Peyer's patch (tissue), 4 donors: Measurements from ENCODE around the gene HOTAIR. TPM values are rescaled to one million over a fixed set of nuclear protein-coding genes. Genes with fewer than 3 reads are reported as not detected.

Source experiments
- DNase-seq, 3 donors: peaks; one replicate each; pipeline ENCODE4 v3.0.0-alpha.2; 2017 to 2019
- H3K27ac ChIP-seq, 4 donors: fragments of 200-600 bp; sonication (generic); one replicate each; pipeline ENCODE4 v1.5.1; 2016 to 2019
- H3K27me3 ChIP-seq, 2 donors: fragments of 200-600 bp; sonication (generic); one replicate each; pipeline ENCODE4 v1.5.1; 2019
- H3K36me3 ChIP-seq, 3 donors: fragments of 200-600 bp; sonication (generic); one replicate each; pipeline ENCODE4 v1.5.1; 2016 to 2019
- H3K4me1 ChIP-seq, 4 donors: fragments of 200-600 bp; sonication (generic); one replicate each; pipeline ENCODE4 v1.5.1; 2016 to 2019
- H3K4me3 ChIP-seq, 4 donors: fragments of 200-600 bp; sonication (generic); 1 replicate in 3 of 4; 2 replicates in 1 of 4; pipeline ENCODE4 v1.5.1; 2016 to 2019; ENCODE audit warnings: mild to moderate bottlenecking in 1 of 4
- H3K9me3 ChIP-seq, 4 donors: fragments of 200-600 bp; sonication (generic); one replicate each; pipeline ENCODE4 v1.5.1; 2016 to 2019; ENCODE audit warnings: mild to moderate bottlenecking in 1 of 4
- POLR2A ChIP-seq, 2 donors: fragments of 450-650 bp; IDR thresholded peaks; one replicate each; pipeline ENCODE4 v1.5.1; 2017; ENCODE audit warnings: antibody characterized with exemption in 2 of 2, mild to moderate bottlenecking in 2 of 2, moderate library complexity in 2 of 2
- total RNA-seq, 4 donors: library from RNA; depleted of rRNA; stranded (reverse); fragments of >200 nt; gene quantifications; one replicate each; pipeline ENCODE4 v1.1.0, GENCODE V29; 2016
- TF ChIP-seq, protein P1 (sequence below), 6 experiments: fragments of 450-650 bp in 4 of 6; fragments of 200-600 bp in 2 of 6; sonication (generic) in 1 of 6; IDR thresholded peaks; one replicate each; pipeline ENCODE4 v1.5.1; 2017 to 2019; ENCODE audit warnings: antibody characterized with exemption in 6 of 6, mild to moderate bottlenecking in 3 of 6, moderate library complexity in 1 of 6

Gene HOTAIR
- total RNA-seq, 4 donors from 2014 or later = 1.4 TPM; not detected in 3

DNA sequence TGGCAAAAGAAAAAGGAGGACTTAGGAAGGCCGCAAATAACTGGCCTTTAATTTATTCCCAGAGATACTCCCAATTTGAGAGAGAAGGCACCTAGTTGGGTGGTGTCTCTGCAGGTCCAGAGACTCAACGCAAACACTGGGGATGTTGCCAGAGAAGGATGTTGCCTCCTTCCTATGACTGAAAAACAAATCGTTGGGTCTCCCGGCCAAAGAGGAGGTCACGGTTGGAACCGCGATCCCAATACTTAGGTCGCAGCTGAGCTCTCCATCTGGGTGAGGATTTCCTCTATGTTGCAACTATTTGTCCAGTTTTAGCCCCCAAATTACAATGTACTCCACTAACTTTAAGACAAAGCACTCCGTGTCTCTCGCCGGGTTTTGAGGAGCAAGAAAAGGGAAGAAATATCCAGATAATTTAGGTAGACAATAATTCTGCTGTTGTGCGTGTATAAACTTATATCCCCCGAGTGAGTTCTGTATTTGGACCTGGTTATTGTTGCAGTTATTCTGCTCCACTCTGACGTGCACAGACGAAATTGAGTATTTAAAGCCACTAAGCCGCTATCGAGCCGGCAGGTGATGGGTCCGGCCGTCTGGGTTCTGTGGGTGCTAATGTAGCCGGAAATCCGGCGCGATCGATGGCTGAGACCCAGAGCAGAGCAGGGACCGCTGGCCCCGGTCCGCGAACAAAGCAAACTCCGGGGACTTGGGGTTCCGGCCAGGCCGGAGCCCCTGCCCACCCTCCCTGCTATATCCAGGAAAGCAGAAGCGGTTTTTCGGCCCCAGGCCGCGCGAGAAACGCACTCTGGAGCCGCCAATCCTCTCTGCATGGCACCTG lies 14.3 kb downstream of the HOTAIR start:
- H3K4me3 ChIP-seq = no peak overlapping the region
- H3K27me3 ChIP-seq = peaks cover 0 to 93% of the 10 kb centered on the region in 2 donors
- no peaks in the 10 kb centered on the region for H3K36me3 ChIP-seq
- TF ChIP-seq, protein P1, sequence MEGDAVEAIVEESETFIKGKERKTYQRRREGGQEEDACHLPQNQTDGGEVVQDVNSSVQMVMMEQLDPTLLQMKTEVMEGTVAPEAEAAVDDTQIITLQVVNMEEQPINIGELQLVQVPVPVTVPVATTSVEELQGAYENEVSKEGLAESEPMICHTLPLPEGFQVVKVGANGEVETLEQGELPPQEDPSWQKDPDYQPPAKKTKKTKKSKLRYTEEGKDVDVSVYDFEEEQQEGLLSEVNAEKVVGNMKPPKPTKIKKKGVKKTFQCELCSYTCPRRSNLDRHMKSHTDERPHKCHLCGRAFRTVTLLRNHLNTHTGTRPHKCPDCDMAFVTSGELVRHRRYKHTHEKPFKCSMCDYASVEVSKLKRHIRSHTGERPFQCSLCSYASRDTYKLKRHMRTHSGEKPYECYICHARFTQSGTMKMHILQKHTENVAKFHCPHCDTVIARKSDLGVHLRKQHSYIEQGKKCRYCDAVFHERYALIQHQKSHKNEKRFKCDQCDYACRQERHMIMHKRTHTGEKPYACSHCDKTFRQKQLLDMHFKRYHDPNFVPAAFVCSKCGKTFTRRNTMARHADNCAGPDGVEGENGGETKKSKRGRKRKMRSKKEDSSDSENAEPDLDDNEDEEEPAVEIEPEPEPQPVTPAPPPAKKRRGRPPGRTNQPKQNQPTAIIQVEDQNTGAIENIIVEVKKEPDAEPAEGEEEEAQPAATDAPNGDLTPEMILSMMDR (IDR thresholded peaks at IDR 0.05) = no peak
- no peak for TF ChIP-seq POLR2A (IDR thresholded peaks at IDR 0.05)
- H3K27ac ChIP-seq = no peak overlapping the region
- peaks cover 0 to 13% (median 4%) of the 10 kb centered on the region in 4 donors for H3K4me1 ChIP-seq
- DNase-seq = no peak
- peaks cover 0 to 4% (median 0%) of the 10 kb centered on the region in 4 donors for H3K9me3 ChIP-seq

DNA sequence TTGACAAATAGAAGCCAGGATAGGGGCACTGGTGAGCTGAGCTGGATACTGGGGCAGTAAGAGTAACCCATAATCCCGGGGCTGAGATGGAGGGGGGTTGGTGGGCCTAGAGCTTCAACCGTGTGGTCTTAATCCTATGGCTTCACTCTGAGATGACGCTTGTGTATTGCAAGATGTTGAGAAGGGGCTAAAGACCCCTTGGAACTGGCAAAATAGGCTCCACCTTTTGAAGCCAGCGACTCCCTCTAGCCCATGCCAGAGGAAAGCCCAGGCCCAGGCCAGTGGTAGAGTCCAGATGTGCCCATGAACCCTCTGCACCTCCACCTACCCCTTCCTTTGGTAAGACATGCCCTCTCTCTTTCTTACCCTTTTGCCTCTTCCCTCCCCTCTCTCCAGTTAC lies 15.4 kb downstream of the HOTAIR start:
- Histone ChIP-seq H3K4me3 (no peak overlapping the region), H3K27me3 (peaks cover 0 to 93% of the 10 kb centered on the region in 2 donors), H3K36me3 (no peaks in the 10 kb centered on the region), H3K4me1 (peaks cover 0 to 21% (median 4%) of the 10 kb centered on the region in 4 donors), H3K27ac (no peak overlapping the region), H3K9me3 (peaks cover 0 to 4% (median 0%) of the 10 kb centered on the region in 4 donors)
- DNase-seq = no peak
- TF ChIP-seq POLR2A (IDR thresholded peaks at IDR 0.05) = no peak
- TF ChIP-seq, protein P1 (IDR thresholded peaks at IDR 0.05) = no peak

DNA sequence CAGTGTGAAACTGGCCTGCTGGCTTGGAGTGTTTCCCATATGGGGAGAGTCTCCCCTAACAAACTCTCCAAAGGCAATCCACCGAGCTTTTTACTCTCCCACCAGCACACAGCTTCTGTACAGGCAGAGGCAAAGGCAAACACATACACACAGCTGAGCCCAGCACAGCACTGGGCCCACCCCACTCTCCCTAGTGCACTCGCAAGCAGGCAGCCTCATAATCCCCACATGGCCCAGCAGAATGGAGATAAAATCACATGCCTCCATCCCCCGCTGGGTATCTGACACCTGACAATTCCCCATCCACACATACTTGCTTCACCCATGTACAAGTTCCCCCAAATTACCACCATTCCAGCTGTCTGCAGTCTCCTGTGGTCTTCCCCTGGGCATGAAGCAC lies 16.6 kb downstream of the HOTAIR start:
- H3K4me1 ChIP-seq = peaks cover 0 to 21% (median 2%) of the 10 kb centered on the region in 4 donors
- H3K27me3 ChIP-seq = peaks cover 0 to 92% of the 10 kb centered on the region in 2 donors
- TF ChIP-seq, protein P1 (IDR thresholded peaks at IDR 0.05) = no peak
- TF ChIP-seq POLR2A (IDR thresholded peaks at IDR 0.05) = no peak

DNA sequence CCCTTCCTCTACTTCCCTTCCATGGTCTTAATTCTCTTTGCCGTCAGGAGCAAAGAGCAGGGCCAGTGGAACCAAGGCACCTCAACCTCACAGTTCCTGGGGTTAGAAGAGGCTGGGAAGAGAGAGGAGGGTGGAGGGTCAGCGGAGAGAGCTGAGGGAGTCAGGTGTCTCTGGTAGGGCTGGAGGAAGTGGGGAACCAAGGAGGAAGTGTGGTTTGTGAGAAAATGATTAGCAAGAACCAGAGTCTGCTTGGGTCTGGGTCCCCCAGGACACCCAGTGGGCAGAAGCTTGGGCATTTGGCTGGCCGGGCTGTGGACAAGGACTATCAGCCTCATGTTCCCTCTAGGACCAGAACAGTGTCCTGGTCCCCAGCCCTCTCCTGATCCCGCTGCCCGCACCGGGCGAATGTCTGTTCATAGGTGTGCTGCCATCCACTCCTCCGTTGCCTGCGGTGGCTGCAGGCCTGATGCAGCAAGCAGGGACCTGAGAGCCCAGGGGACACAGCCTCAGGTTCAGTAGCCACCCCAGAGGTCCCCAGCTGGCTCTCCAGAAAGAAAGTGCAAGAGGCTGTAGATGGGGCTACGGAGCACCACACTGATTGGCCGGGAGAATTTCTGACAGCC lies 17.7 kb downstream of the HOTAIR start:
- no peak for DNase-seq
- TF ChIP-seq, protein P1 (IDR thresholded peaks at IDR 0.05) = no peak
- no peak for TF ChIP-seq POLR2A (IDR thresholded peaks at IDR 0.05)
- Histone ChIP-seq H3K27ac (no peak overlapping the region), H3K9me3 (peaks cover 0 to 13% (median 0%) of the 10 kb centered on the region in 4 donors), H3K36me3 (no peaks in the 10 kb centered on the region), H3K27me3 (peaks cover 0 to 94% of the 10 kb centered on the region in 2 donors), H3K4me1 (peaks cover 0 to 21% (median 2%) of the 10 kb centered on the region in 4 donors), H3K4me3 (no peak overlapping the region)

More for the DNA sequence above, 16.6 kb downstream of the HOTAIR start:
- Histone ChIP-seq H3K27ac (no peak overlapping the region), H3K36me3 (no peaks in the 10 kb centered on the region), H3K9me3 (peaks cover 0 to 6% (median 0%) of the 10 kb centered on the region in 4 donors), H3K4me3 (no peak overlapping the region)
- DNase-seq = no peak

DNA sequence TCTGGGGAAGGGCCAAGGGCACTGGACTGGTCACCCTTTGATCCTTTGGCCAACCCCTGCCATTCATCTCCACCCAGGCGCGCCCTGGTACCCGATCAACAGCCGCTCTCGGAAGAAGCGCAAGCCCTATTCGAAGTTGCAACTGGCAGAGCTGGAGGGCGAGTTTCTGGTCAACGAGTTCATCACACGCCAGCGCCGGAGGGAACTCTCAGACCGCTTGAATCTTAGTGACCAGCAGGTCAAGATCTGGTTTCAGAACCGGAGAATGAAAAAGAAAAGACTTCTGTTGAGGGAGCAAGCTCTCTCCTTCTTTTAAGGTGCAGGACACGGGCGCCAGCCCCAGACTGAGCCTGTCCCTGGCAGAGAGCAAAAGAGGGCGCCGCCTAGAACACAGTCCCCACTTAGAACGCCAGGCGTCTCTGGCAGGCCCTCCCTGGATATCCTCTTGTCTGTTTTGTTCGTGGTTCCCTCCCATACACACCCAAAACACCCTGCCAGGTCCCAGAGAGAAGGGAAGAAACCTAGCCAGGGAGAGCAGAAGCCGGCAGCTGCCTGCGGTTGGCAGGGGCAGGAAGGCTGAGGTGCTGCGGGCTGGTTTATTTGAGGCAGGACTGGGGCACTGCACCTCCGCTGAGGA lies 18.4 kb downstream of the HOTAIR start:
- peaks cover 0 to 17% (median 2%) of the 10 kb centered on the region in 4 donors for H3K4me1 ChIP-seq
- no peaks in the 10 kb centered on the region for H3K36me3 ChIP-seq
- H3K4me3 ChIP-seq = no peak overlapping the region
- no peak for DNase-seq
- peaks cover 0 to 13% (median 0%) of the 10 kb centered on the region in 4 donors for H3K9me3 ChIP-seq
- no peak for TF ChIP-seq POLR2A (IDR thresholded peaks at IDR 0.05)
- no peak overlapping the region for H3K27ac ChIP-seq
- peaks cover 0 to 94% of the 10 kb centered on the region in 2 donors for H3K27me3 ChIP-seq
